D721Med (cell line): Measurements from ENCODE around the gene SNX7.

Source experiments
- DNase-seq: peaks from one replicate; pipeline ENCODE4 v3.0.0; 2011; ENCODE audit warnings: low spot score; ENCODE audit not compliant: insufficient read length
- FAIRE-seq: peaks from 2 replicates; lab custom pipeline; 2011; peaks lifted over from hg19 to GRCh38; lab: Jason Lieb, UNC
- CTCF ChIP-seq: IDR thresholded peaks from 2 replicates; pipeline ENCODE4 v1.5.1; 2012; ENCODE audit warnings: mild to moderate bottlenecking, control low read depth; ENCODE audit not compliant: insufficient read depth; ENCODE audit errors: missing control alignments

The SNX7 gene

GRCh38 chr1:98696077-98696476, 34.6 kb downstream of the SNX7 start:
- FAIRE-seq (no peak), DNase-seq (no peak)
- TF ChIP-seq CTCF = no peak

DNA sequence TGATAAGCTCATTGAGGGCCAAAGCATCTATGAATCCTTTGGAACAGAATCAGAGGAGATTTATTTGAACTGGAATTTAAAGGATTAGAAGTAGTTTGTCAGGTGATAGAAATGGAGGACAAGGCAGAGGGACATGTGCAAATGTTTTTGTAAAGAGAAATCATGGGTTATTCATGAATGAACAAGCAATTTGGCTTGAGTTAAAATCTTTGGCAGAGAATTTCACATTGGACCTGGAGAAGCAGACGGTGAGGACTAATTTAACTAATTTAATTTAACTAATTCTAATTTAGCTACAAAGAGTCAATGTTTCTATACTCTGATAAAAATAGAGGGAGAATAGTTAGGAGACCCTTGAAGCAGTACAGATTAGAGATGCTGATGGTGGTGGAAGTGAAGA, 36.3 kb downstream of the SNX7 start:
- TF ChIP-seq CTCF = no peak
- FAIRE-seq = no peak
- DNase-seq = no peak

- TF ChIP-seq CTCF = no peak
- no peak for FAIRE-seq
Observed at GRCh38 chr1:98698625-98699024, 37.1 kb downstream of the SNX7 start.

GRCh38 chr1:98700228-98700627, 38.7 kb downstream of the SNX7 start:
- peak; percentile 6 for FAIRE-seq
- TF ChIP-seq CTCF = no peak
- DNase-seq = no peak

More at GRCh38 chr1:98698625-98699024, 37.1 kb downstream of the SNX7 start:
- DNase-seq = no peak

DNA sequence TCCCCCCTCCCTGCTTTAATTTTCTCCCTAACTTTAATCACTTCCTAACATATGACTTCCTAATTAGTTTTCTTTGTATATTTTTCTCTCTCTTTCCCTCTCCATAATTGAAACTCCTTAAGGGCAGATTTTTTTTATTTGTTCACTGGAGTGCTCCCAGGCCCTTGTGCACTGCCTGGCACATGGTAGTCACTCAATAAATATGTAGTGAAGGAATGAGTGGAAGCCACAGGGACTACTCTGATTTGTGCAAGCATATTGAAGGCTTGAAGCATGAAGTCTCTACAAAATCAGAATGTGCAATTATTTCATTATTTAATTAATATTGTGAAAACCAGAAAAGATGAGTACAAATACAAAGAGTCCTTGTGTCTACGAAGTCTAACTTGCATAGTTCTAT, 41.5 kb downstream of the SNX7 start:
- DNase-seq (no peak), FAIRE-seq (no peak)
- TF ChIP-seq CTCF = no peak

DNA sequence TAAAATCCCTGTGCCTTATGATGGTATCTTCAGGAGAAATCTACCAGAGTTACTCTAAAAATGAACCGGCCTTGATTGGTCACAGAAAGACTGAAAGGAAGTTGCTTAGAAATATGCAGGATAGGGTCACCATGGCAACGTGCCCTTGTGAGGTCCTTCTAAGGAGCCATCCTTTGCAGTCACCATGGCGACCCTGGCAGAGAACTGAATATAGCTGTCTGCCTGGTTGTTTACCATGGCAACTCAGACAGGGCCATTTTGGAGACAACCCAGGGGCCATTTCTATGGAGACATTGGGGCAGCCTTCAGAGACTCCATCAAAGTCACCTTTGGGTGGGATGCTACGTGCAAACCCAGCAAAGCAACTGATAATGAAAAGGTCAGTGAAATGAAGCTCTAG, 43.0 kb downstream of the SNX7 start:
- FAIRE-seq (no peak), DNase-seq (no peak)
- no peak for TF ChIP-seq CTCF

DNA sequence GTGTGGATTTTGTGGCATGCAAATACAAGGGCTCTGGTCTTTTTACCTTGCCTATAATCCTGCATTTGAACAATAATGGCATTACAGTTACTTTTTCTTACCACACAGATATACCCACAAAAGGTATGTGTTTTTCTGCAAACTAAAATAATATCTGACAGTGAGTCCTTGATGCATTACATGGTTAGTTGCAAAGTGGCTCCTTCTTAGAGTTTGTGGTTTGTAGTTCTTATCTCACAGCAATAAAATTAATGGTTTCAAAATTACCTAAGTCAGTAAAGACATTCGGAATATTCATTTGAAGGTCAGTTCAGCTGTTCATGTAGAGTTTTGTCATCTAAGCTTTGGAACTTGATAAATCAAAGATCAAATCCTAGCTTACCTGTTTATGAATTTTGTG, 43.5 kb downstream of the SNX7 start:
- TF ChIP-seq CTCF = no peak
- FAIRE-seq (no peak), DNase-seq (no peak)
